Smooth muscle cell of the brain vasculature (primary cell): ENCODE measurements around the gene SERGEF.

Experiments
- DNase-seq: peaks from one replicate; pipeline ENCODE4 v3.0.0-alpha.2; 2012; ENCODE audit warnings: low read depth, low spot score

The SERGEF gene

GRCh38 chr11:17813391-17814059 lies 199.3 kb downstream of the SERGEF start:
- no peak for DNase-seq

DNA sequence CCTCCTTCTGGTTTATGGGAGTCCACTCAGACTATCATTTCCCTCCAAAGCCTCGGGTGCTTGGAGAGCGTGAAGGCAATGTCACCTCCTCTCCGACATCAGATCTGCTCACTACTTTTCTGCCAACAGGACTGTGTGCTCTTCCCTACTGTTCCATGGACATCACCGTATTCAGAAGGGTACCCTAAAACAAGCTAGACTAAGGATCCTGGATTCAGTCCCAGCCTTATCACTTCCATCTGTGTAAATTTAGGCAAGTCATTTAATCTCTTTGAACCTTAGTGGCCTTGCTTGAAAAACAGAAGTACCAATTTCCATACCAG lies 200.0 kb downstream of the SERGEF start:
- no peak for DNase-seq

GRCh38 chr11:17812091-17812864 lies 200.6 kb downstream of the SERGEF start:
- no peak for DNase-seq

- DNase-seq = no peak
Measured at GRCh38 chr11:17811352-17811751, 201.5 kb downstream of the SERGEF start.

DNA sequence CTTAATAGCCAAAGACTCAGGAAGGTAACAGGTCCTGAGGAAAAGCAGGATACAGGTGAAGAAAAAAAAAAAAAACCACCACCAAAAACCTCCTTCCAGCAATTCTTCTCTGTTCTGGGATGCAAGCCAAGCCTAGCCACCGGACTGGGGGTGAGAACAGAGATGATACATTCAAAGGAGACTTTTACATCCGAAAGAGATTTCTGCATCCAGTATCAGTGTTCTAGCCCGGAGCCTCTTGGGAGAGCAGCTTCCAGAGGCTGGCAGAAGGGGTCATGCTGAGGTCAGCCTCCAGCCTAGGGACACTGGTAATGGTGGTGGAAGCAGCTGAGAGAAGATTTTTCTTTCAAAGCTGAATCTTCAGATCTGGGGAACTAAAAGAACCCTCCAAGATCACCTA lies 202.1 kb downstream of the SERGEF start:
- DNase-seq = no peak

- no peak for DNase-seq
Measured at GRCh38 chr11:17810041-17810440, 202.8 kb downstream of the SERGEF start.

DNA sequence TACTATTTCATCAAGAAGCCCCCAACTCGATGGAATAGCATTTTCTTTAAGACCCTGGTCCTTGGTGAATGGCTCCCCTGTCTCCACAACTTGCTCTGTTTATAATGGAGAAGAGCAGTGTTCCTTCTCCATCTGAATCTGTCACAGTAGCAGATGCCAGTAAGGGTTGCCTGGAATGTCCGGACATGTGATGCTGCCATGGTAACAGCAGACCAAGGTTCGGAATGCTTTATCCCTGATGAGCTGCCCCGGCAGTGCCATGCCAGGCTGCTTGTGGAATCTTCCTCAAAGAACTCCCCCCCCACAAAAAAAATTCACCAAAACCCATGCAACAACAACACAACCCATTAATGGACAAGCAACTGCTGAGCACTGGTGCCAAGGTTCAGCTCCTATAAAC lies 205.8 kb downstream of the SERGEF start:
- DNase-seq = no peak

DNA sequence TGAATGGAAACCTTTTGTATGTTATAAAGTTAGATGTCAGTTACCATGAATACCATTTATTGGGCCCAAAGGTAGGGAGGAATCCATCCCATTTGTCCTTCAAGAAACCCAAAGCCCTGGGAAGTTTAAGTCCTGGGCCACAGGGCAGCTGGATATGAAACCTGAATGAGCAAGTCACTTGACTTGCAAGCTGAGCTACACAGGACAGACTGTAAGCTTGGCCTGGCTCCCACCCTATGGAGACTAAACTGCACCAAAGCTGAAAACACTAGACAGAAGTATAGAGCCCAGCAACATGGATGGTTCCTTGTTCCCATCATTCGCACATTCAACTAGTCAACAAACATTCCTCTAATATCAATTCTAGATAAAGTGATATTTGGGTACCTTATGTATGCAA lies 207.0 kb downstream of the SERGEF start:
- DNase-seq = no peak

DNA sequence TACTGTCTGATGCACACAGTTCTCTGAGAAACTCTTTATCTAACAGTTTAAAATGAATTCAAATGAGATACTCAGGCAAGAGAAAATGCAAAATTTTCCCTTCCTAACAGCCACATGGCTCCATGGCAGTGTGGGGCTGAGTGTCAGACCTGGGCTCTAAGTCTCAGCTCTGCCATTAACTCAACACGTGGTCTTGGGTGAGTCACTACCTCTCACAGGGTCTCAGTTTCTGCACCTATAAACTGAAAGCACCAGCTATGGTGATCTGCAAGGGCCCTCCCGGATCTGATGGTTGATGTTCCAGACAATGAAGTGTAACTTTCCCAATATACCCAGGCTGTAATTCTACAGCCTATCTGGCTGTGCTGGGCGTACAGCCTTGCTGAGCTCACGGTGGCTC lies 207.8 kb downstream of the SERGEF start:
- DNase-seq = no peak

DNA sequence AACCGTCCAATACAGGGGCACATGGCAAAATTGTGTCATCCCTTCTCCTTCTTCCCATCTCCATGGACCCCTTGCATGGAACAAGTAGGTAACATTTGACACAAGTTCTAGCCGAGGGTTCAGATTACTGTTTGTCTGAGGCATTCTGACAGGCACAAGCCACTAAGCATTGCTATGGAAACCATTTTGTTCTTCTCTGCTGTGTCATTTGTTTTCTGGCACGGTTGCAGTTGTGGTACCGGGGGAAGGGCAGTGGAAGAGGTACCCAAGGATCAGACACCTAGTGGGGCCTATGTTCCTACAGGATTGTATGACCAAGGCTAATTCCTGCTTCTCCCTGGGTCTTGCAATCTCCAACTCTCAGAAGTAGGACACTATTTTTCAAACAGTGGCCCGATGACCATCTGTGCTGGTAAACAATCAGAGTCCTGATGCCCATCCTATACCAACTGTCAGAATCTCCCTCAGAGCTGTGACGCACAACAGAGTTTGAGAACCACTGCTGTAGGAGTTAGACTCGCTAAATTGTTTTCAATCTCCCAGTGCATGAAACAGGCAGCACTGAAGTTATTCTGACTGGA lies 209.0 kb downstream of the SERGEF start:
- DNase-seq = no peak

DNA sequence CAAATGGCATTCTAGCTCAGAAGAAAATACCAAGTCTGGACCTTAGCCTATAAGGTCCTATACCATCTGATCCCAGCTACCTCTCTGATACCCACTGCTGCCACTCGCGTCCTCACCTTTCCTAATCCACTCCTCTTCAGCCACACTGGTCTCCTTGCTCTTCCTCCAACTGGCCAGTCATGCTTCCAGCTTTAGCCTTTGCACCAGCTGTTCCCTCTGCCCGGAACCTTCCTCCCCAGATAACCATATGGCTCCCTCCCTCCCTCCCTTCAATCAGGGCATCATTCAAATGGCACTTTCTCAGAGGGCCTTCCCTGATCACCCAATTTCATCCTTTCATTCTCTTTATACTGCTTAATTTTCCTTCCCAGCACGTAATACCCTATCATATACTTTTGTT lies 210.4 kb downstream of the SERGEF start:
- DNase-seq = no peak

- DNase-seq = no peak
Measured at GRCh38 chr11:17801166-17801565, 211.7 kb downstream of the SERGEF start.

- no peak for DNase-seq
Measured at GRCh38 chr11:17799147-17799546, 213.7 kb downstream of the SERGEF start.

DNA sequence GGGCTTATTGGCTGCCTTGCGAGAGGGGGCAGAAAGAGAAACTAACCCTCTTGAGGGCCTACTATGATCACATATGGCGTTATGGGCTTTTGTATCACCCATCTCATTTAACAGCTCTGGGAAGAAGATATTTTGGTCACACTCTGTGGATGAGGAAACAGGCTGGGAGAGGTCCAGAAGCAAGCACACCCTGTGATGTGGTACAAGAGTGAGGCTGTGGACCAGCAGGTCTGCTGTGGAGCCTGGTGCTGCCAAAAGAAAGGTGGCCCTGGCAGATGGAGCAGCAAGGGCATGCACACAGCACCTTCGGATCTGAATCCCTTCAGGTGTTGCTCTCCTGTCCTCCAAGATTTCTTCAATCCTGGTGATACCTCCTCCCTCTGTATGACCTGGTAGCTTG lies 214.1 kb downstream of the SERGEF start:
- DNase-seq = no peak

DNA sequence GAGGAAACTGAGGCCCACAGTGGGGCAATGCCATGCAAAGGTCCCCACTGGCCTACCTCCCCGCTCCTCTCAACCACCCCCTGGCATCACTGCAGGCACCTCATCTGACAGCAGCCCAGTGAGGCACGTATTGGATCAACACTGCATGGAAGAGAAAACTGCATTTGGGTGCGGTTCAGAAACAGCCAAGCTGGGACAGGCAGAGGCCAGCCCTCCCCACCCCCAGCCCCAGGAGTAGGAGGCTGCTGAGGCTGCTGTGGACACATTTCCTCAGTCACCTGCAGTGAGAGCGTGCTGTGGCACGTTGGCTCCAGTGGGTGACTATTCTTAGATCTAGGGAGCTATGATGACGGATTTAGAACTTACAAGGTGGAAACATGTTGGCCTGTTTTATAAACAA lies 214.6 kb downstream of the SERGEF start:
- DNase-seq = no peak

DNA sequence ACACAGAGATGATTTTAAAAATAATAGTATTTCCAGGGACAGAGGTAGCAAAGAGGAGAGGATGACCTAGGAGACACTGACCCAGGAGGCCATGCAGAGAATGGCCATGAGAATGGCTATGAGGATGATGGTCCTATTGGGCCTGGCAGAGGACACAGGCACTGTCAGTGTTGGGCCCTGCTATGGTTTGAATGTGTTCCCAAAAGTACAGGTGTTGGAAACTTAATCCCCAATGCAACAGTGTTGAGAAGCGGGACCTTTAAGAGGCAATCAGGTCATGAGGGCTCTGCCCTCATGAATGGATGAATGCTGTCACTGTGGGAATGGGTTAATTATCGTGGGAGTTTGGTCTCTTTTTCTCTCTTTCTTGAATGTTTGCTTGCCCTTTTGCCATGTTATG lies 216.7 kb downstream of the SERGEF start:
- DNase-seq = no peak

DNA sequence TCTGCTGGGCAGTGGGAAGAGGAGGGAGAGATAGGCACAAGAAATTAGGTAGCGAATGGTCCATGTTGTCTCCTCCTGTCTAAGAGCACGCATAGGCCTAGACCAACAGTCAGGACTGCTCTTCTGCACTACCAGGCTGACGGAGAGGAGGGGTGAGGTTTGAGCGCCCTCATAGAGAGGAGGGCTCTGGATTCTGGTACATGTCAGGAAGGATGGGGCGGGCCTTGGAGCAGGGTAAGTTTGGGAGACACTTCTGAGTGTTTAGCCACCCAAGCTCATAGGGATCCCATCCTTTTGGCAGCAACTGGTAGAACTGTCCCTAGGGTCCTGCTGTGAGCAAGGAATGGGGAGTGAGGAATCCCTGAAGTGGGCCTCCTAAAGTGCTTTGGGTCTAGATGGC lies 217.9 kb downstream of the SERGEF start:
- no peak for DNase-seq

DNA sequence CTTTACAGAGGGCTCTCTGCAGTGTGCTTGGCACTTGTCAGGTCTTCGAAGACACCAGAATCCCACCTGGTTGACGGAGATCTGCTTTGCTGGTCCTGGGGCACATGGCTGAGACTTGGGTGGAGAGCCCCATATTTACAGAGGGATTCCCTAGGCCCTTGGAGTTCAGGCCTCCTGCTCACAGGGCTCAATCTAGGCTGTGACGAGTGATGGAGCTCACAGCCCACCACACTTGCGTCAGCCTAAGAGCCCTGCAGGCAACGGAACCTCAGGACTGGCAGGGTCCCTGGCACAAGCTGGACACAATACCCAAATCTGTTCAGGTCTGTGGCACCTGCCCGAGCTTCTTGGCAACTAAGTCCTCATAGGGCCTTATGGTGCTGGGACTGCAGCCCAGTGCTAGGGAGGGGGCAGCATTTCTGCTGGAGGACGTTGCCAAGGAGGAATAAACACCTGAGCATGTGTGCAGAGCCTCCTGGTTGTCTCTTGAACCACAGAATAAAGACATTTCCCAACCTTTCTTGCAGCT lies 219.1 kb downstream of the SERGEF start:
- no peak for DNase-seq

GRCh38 chr11:17792161-17792560 lies 220.7 kb downstream of the SERGEF start:
- DNase-seq = no peak

GRCh38 chr11:17791144-17791543 lies 221.7 kb downstream of the SERGEF start:
- DNase-seq = no peak

GRCh38 chr11:17790453-17790852 lies 222.4 kb downstream of the SERGEF start:
- peak; percentile 24 for DNase-seq

- DNase-seq = no peak
Measured at GRCh38 chr11:17788084-17788483, 224.8 kb downstream of the SERGEF start.
